HG03457 (cell line): ENCODE measurements around the gene EPHA1.

Source experiments
- ATAC-seq: cut with Tn5 transposase; IDR thresholded peaks from one replicate; pipeline ENCODE4 v1.9.1; 2021; ENCODE audit warnings: moderate number of reproducible peaks; ENCODE audit not compliant: unreplicated experiment

Gene EPHA1

DNA sequence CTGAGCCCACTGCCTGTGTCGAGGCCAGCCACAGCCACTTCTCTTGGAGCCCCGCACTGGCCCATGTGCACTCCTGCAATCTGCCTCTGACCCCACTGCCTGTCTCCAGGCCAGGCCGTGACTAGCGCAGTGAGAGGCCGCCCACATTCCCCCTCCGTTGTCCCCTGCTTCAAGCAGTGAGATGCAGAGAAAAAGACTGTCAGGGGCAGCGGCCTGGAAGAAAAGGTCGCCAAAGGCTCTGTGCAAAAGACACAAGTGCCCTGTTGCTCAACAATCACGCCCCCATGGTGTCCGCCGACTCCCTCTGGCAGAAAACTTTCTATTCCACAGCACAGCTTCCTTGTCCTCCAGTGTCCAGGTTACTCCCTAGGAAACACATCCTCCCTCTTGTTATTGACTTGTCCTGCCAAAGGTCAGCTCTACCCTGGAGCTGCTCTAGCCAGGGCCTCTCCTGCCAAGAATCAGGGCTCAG is 56.1 kb downstream of the EPHA1 start:
- no peak for ATAC-seq

DNA sequence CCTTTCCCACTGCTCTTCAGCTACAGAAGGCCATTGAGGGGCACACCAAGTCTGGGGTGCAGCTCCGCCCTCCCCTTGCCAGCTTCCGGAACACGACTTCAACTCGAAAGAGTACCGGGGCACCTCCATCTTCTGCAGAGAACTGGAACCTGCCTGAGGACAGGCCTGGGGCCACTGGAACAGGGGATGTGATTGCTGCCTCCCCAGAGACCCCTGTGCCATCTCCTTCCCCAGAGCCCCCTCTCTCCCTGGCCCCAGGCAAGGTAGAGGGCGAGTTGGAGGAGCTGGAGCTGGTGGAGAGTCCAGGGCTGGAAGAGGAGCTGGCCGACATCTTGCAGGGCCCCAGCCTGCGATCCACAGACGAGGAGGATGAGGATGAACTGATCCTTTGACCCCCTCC is 57.1 kb downstream of the EPHA1 start:
- ATAC-seq, result no peak

DNA sequence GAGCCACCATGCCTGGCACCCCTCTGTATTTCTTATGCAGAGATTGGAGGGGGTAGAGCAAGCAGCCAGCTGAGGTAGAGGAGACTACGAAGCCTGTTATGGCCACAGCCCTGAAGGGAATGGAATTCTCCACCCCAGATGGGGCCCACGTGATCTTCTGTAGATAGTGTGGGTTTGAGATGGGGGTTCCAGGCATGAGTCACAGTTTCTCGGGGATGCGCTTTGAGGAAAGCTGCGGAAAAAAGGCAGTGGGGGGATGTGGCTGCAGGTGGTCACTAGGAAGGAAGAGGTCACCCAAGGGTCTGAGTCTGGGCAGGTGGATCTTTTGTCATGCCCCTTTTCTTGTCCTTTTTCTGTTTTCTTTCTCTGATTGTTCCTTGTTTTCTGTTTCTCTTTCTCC is 57.6 kb downstream of the EPHA1 start:
- no peak for ATAC-seq

DNA sequence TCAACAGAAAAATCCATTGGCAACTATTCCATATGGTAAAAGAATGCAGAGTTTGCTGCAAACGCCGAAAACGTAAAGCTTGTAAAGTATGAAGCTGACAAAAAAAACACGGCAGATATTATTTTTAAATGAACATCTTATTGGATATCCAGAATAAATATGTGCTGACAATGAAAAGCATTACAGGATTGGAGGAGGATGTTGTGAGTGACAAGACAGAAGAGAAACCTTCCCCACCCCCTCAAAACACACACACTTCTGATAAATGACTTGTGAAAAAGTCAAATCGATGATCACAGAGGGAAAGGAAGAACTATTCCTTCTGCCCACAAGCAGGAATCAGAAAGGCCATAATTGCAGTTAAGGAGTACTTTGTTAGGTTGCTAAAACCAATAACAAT is 60.7 kb downstream of the EPHA1 start:
- ATAC-seq, result no peak

DNA sequence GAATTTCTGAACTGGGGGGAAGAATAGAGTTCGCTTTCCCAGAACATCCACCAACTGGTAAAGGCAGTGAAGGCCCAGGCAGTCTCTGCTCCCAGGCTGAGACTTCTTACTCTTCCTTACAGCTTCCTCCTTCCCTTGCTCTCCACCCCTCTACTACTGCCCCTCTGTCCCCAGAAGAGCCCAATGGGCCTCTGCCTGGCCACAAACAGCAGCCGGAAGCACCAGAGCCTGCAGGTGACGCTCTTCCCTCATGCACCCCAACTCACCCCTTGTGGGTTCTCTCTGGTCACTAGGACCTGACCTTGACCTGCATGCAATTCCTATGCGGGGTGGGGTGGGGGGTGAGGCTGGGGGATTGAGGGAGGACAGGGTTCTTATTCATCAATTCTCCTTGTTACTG is 62.6 kb downstream of the EPHA1 start:
- ATAC-seq, result no peak

DNA sequence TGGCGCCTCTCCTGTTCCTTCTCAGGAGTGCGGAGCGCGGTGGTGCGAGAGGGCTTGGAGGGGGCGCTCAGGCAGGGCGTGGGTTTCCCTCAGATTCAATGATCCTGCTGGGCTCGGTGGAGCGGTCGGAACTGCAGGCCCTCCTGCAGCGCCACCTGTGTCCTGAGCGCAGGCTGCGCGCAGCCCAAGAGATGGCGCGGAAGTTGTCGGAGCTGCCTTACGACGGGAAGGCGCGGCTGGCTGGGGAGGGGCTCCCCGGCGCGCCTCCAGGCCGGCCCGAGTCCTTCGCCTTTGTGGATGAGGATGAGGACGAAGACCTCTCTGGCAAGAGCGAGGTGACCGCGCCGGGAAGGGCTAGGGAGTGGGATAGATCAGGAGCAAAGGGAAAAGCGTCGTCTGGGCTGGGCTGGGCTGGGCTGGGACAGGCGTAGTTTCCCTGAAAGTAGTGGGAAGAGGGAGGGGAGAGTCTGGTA is 63.2 kb downstream of the EPHA1 start:
- ATAC-seq, result no peak

DNA sequence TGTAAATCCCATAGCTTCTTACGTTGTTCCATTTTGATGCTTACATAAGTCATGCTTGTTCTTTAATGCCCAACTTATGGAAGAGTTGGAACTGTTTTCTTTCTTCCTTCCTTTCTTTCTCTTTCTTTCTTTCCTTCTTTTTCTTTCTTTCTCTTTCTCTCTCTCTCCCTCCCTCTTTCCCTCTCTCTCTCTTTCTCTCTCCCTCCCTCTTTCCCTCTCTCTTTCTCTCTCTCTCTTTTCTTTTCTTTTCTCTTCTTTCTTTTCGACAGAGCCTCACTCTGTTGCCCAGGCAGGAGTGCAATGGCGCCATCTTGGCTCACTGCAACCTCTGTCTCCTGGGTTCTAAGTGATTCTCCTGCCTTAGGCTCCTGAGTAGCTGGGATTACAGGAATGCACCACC is 65.1 kb downstream of the EPHA1 start:
- no peak for ATAC-seq

DNA sequence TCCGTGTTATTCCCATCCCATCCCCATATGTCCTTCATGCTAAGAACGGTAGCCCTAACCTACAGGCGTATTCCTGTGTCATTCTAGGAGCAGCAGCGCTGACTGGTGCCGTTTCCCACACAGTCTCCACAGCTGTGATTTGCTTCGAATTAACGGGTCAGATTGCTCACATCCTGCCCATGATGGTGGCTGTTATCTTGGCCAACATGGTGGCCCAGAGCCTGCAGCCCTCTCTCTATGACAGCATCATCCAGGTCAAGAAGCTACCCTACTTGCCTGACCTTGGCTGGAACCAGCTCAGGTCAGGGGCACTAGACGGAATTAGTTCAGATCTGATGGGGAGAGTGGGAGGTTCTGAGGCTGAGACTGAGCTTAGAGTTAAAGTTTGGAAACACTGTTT is 66.8 kb downstream of the EPHA1 start:
- no peak for ATAC-seq
